Effector memory CD4-positive, alpha-beta T cell (primary cell): ENCODE measurements around the gene FAM120B.

Source experiments
- DNase-seq, 3 donors: peaks; one replicate each; pipeline ENCODE4 v3.0.0-alpha.2; 2020
- H3K27ac ChIP-seq: 2 replicates; pipeline ENCODE4 v1.7.0; 2013; ENCODE audit warnings: mild to moderate bottlenecking, low read length, moderate library complexity; ENCODE audit not compliant: insufficient read depth, poor library complexity, severe bottlenecking
- H3K27me3 ChIP-seq: replicated peaks from 2 replicates; pipeline ENCODE4 v1.7.0; 2013; ENCODE audit warnings: mild to moderate bottlenecking, low read length; ENCODE audit not compliant: insufficient read depth, control insufficient read depth, poor library complexity, severe bottlenecking
- H3K36me3 ChIP-seq: 2 replicates; pipeline ENCODE4 v1.7.0; 2013; ENCODE audit warnings: mild to moderate bottlenecking, low read length, moderate library complexity; ENCODE audit not compliant: control insufficient read depth, insufficient read depth
- H3K4me1 ChIP-seq: 2 replicates; pipeline ENCODE4 v1.7.0; 2013; ENCODE audit warnings: low read length, mild to moderate bottlenecking; ENCODE audit not compliant: control insufficient read depth, insufficient read depth, poor library complexity, severe bottlenecking
- H3K4me3 ChIP-seq: 2 replicates; pipeline ENCODE4 v1.7.0; 2013; ENCODE audit warnings: low read length, low read depth, mild to moderate bottlenecking; ENCODE audit not compliant: insufficient read depth, poor library complexity, severe bottlenecking
- H3K9me3 ChIP-seq: 2 replicates; pipeline ENCODE4 v1.7.0; 2013; ENCODE audit warnings: mild to moderate bottlenecking, low read length, moderate library complexity; ENCODE audit not compliant: control insufficient read depth

The FAM120B gene

GRCh38 chr6:170287371-170287876 lies 19.1 kb upstream of the FAM120B start:
- Histone ChIP-seq H3K27me3 (peaks cover 23% of the 10 kb centered on the region), H3K36me3 (no peaks in the 10 kb centered on the region), H3K9me3 (no peaks in the 10 kb centered on the region), H3K4me3 (no peak overlapping the region), H3K4me1 (peaks cover 33% of the 10 kb centered on the region), H3K27ac (no peak overlapping the region)
- DNase-seq = no peak

GRCh38 chr6:170288091-170288631 lies 18.4 kb upstream of the FAM120B start:
- Histone ChIP-seq H3K27me3 (peaks cover 24% of the 10 kb centered on the region), H3K4me1 (peaks cover 40% of the 10 kb centered on the region), H3K9me3 (no peaks in the 10 kb centered on the region), H3K36me3 (no peaks in the 10 kb centered on the region), H3K4me3 (no peak overlapping the region), H3K27ac (no peak overlapping the region)
- no peak for DNase-seq

- H3K27ac ChIP-seq = no peak overlapping the region
- H3K4me3 ChIP-seq = peak overlapping the region; percentile 88
- peaks cover 40% of the 10 kb centered on the region for H3K4me1 ChIP-seq
- H3K36me3 ChIP-seq = no peaks in the 10 kb centered on the region
- H3K27me3 ChIP-seq = peaks cover 24% of the 10 kb centered on the region
- no peaks in the 10 kb centered on the region for H3K9me3 ChIP-seq
- DNase-seq = no peak
Measured at GRCh38 chr6:170288852-170289179, 17.7 kb upstream of the FAM120B start.

- peak overlapping the region; percentile 88 for H3K4me3 ChIP-seq
- no peaks in the 10 kb centered on the region for H3K36me3 ChIP-seq
- no peaks in the 10 kb centered on the region for H3K9me3 ChIP-seq
- no peak for DNase-seq
- H3K4me1 ChIP-seq = peaks cover 40% of the 10 kb centered on the region
- H3K27ac ChIP-seq = no peak overlapping the region
- peaks cover 24% of the 10 kb centered on the region for H3K27me3 ChIP-seq
Measured at GRCh38 chr6:170289180-170289931, 17.2 kb upstream of the FAM120B start.

- H3K27ac ChIP-seq = no peak overlapping the region
- DNase-seq = no peak
- peak overlapping the region; percentile 88 for H3K4me3 ChIP-seq
- no peaks in the 10 kb centered on the region for H3K9me3 ChIP-seq
- H3K4me1 ChIP-seq = peaks cover 41% of the 10 kb centered on the region
- H3K27me3 ChIP-seq = peaks cover 27% of the 10 kb centered on the region
- H3K36me3 ChIP-seq = no peaks in the 10 kb centered on the region
Measured at GRCh38 chr6:170289951-170290295, 16.6 kb upstream of the FAM120B start.

- Histone ChIP-seq H3K27me3 (peaks cover 29% of the 10 kb centered on the region), H3K4me1 (peaks cover 47% of the 10 kb centered on the region), H3K36me3 (no peaks in the 10 kb centered on the region), H3K9me3 (no peaks in the 10 kb centered on the region), H3K27ac (no peak within 1 kb of the TSS), H3K4me3 (peak within 1 kb of the TSS; percentile 88)
- DNase-seq = no peak
Measured at GRCh38 chr6:170290296-170291128, 16.0 kb upstream of the FAM120B start, which contains the start of gene DLL1. Gene DLL1 (minus strand): TSS chr6:170291078. CDS start chr6:170290139, 939 bp downstream.

GRCh38 chr6:170291271-170292110 lies 15.1 kb upstream of the FAM120B start:
- Histone ChIP-seq H3K27me3 (peaks cover 39% of the 10 kb centered on the region), H3K4me1 (peaks cover 56% of the 10 kb centered on the region), H3K27ac (no peak overlapping the region), H3K4me3 (peak overlapping the region; percentile 75), H3K9me3 (no peaks in the 10 kb centered on the region), H3K36me3 (no peaks in the 10 kb centered on the region)
- DNase-seq = no peak

- DNase-seq = no peak
- H3K36me3 ChIP-seq = no peaks in the 10 kb centered on the region
- no peaks in the 10 kb centered on the region for H3K9me3 ChIP-seq
- peak overlapping the region; percentile 75 for H3K4me3 ChIP-seq
- peaks cover 62% of the 10 kb centered on the region for H3K4me1 ChIP-seq
- no peak overlapping the region for H3K27ac ChIP-seq
- peaks cover 44% of the 10 kb centered on the region for H3K27me3 ChIP-seq
Measured at GRCh38 chr6:170292111-170292406, 14.5 kb upstream of the FAM120B start.

- peaks cover 44% of the 10 kb centered on the region for H3K27me3 ChIP-seq
- DNase-seq = no peak
- no peaks in the 10 kb centered on the region for H3K36me3 ChIP-seq
- H3K9me3 ChIP-seq = no peaks in the 10 kb centered on the region
- peak overlapping the region; percentile 75 for H3K4me3 ChIP-seq
- peaks cover 64% of the 10 kb centered on the region for H3K4me1 ChIP-seq
- no peak overlapping the region for H3K27ac ChIP-seq
Measured at GRCh38 chr6:170292407-170293158, 14.0 kb upstream of the FAM120B start.
